Measurements from ENCODE around the gene CHIT1. TPM values are rescaled to one million over a fixed set of nuclear protein-coding genes. Genes with fewer than 3 reads are reported as not detected.
"Not testable (repeated sequence)": the region's sequence is repeated elsewhere in the genome, so short reads cannot be mapped to it uniquely, and the experiment has no call there.

Gene CHIT1
- total RNA-seq, 1 experiment from 2014 or later = not detected

DNA sequence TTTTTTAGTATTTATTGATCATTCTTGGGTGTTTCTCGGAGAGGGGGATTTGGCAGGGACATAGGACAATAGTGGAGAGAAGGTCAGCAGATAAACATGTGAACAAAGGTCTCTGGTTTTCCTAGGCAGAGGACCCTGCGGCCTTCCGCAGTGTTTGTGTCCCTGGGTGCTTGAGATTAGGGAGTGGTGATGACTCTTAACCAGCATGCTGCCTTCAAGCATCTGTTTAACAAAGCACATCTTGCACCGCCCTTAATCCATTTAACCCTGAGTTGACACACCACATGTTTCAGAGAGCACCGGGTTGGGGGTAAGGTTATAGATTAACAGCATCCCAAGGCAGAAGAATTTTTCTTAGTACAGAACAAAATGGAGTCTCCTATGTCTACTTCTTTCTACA, 36.7 kb upstream of the CHIT1 start:
- not testable (repeated sequence) for DNase-seq (ENCODE audit: low read depth)

- no peak for DNase-seq (ENCODE audit: low read depth)
Measured at GRCh38 chr1:203265541-203265940, 36.1 kb upstream of the CHIT1 start.

DNA sequence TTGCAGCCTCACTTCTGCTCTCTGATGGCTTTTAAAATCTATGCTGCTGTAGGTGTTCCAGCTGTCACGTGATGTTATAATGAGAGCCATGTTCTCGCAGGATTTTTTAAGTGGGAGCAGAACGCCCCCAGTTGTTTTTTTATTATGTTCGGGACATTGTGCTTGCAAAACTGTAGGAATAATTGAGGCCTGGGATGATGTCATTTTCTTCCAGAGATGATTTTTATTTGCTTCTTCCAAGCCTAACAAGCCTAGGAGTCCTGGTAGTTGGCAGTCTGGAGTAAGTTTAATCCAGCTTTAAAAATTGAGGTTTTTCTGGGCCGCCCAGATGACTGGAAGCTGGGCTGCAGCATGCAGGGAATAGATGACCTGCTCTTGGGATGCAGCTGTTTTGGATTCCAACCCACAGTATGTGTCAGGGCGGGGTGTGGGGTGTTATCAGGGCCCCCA, 34.6 kb upstream of the CHIT1 start:
- no peak for DNase-seq (ENCODE audit: low read depth)

- DNase-seq (ENCODE audit: low read depth) = no peak
Measured at GRCh38 chr1:203263496-203263895, 34.0 kb upstream of the CHIT1 start.

- not testable (repeated sequence) for DNase-seq (ENCODE audit: low read depth)
Measured at GRCh38 chr1:203256636-203257035, 27.2 kb upstream of the CHIT1 start.

DNA sequence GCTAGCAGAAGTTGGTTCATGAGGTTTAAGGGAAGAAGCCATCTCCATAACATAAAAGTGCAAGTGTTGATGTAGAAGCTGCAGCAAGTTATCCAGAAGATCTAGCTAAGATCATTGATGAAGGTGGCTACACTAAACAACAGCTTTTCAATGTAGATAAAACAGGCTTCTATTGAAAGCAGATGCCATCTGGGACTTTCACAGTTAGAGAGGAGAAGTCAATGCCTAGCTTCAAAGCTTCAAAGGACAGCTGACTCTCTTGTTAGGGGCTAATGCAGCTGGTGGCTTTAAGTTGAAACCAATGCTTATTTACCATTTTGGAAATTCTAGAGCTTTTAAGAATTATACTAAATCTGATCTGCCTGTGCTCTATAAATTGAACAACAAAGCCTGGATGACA, 25.3 kb upstream of the CHIT1 start:
- DNase-seq (ENCODE audit: low read depth) = not testable (repeated sequence)

- DNase-seq (ENCODE audit: low read depth) = no peak
Measured at GRCh38 chr1:203252678-203253077, 23.2 kb upstream of the CHIT1 start.

- no peak for DNase-seq (ENCODE audit: low read depth)
Measured at GRCh38 chr1:203251466-203251865, 22.0 kb upstream of the CHIT1 start.

- no peak for DNase-seq (ENCODE audit: low read depth)
Measured at GRCh38 chr1:203250911-203251310, 21.4 kb upstream of the CHIT1 start.

DNA sequence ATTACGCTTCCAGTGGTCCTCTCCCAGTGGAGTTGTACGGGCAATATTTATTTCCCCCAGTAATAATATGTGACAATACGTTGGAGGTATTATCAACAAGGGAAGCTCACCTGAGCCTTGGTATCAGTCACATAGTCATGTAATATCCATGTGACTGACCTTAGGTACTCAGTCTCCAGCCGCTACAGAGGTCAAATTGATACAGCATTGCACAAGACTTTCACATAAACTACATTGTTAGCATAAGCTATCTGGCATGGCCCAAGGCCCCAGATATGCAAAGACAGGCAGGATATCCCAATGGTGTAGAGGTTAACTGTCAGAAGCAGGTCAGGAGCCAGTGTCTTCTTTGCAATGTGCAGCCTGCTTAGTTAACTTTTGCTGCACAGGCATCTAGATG, 15.3 kb upstream of the CHIT1 start:
- DNase-seq (ENCODE audit: low read depth) = no peak

DNA sequence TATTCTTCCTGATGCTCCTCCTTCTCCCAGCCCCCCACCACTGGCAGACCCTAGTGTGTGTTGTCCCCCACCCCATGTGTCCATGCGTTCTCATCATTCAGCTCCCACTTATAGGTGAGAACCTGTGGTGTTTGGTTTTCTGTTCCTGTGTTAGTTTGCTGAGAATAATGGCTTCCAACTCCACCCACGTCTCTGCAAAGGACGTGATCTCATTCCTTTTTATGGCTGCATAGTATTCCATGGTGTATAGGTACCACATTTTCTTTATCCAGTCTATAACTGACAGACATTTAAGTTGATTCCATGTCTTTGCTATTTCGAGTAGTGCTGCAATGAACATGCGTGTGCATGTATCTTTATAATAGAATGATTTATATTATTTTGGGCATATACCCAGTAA, 12.2 kb upstream of the CHIT1 start:
- DNase-seq (ENCODE audit: low read depth) = not testable (repeated sequence)

GRCh38 chr1:203239526-203240305, 10.2 kb upstream of the CHIT1 start:
- no peak for DNase-seq (ENCODE audit: low read depth)

GRCh38 chr1:203239081-203239480, 9.6 kb upstream of the CHIT1 start:
- DNase-seq (ENCODE audit: low read depth) = no peak

- no peak for DNase-seq (ENCODE audit: low read depth)
Measured at GRCh38 chr1:203238535-203238934, 9.1 kb upstream of the CHIT1 start.

- DNase-seq (ENCODE audit: low read depth) = not testable (repeated sequence)
Measured at GRCh38 chr1:203234901-203235300, 5.4 kb upstream of the CHIT1 start.

DNA sequence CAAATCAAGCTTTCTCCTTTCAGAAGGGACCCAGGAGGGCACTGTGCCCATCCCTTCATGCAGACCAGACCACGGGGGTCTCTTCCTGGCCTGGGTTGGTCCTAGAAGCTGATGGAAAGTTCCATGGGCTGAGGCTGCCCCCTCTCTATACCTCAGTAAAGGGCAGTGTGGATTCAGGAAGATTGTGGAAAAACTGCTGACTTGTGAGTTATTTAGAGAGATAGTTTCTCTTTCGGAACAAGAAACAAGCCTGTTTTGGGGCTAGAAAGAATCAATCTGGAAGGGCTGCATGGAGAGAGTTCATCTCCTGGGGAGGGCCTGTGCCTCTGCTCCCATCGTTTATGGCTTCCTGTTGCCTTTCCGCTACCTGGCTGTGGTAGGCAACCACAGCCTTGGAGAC, 803 bp downstream of the CHIT1 start:
- no peak for DNase-seq (ENCODE audit: low read depth)

DNA sequence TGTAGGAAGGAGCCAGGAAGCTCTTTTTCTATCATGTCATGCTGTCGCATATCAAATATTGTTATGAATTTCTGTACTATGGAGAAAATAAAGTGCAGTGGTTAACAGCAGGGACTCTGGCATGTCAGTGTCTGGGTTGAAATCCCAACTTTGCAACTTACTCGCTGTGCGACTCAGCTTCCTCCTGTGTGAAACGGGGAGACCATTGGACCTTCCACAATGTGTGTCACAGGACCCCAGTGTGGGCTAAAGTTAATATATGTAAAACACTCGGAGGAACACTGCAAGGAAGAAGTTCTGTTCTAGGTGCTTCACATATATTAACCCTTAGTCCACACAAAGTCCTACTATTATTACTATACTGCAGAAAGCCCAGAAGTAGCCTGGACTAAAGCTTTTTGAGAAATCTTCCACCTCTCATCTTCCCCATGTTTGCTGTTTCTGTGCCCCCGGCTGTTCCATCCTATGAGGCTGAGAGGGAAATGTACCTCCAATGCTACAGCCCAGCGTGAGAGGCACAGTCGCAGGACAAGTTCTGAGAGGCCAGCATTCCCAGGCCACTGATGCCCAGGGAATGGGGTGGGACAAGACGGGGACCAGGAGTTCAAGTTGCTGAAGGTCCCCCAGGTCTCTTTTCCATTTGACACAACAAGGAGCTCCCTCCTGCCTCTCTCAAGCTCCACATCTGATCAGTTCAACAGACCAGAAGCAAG, 1.9 kb downstream of the CHIT1 start:
- DNase-seq (ENCODE audit: low read depth) = no peak

DNA sequence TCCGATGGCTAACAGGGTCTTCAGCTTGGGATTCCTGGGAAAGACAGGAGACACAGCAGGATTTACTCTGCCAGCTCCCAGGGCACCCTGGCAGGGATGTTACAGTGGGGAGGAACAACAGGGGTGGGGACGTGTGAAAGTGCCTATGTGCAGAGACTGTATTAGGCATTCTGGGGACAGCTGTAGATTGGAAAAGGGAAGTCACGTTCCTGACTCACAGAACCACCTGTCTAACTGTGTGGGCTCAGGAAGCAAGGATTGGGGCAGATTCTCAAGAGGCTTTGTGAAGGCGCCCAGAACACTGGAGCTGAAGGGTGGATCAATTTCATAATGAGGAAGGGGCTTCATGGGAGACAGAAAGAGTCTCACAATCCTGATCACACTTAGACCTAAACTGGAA, 4.4 kb downstream of the CHIT1 start:
- no peak for DNase-seq (ENCODE audit: low read depth)

DNA sequence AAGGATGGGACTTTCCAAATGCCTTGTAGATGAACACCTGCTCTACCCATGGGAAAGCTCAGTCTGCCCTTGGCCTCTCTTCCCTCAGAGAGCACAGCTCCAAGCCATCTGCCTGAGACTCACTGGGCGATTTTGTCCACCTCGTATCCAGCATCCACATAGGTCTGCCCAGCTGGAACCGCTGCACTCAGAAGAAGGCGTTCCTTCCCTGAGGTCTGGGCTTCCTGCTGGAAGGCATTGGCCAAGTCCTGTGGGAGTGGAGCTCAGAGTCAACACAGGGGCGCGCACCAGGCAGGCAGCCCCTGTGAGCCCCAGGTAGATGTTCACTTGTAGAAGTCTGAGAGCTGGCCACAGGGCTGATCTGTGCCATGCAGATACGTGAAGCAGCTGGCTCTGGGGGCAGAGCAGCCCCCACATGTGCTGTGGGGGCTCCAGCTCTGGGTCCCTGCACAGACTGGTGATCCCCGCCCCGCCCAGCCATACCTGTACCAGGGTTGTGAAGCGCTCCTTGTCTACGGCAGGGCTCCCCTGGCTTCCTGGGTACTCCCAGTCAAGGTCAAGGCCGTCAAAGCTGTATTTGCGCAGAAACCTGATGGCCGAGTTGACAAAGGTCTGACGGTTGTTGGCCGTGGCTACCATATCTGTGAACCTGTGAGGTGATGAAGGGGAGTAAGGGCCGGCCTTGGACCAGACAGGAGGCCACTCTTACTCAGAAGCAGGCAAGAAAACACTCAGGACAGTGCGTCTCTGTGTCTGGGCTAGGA, 6.3 kb downstream of the CHIT1 start:
- no peak for DNase-seq (ENCODE audit: low read depth)

DNA sequence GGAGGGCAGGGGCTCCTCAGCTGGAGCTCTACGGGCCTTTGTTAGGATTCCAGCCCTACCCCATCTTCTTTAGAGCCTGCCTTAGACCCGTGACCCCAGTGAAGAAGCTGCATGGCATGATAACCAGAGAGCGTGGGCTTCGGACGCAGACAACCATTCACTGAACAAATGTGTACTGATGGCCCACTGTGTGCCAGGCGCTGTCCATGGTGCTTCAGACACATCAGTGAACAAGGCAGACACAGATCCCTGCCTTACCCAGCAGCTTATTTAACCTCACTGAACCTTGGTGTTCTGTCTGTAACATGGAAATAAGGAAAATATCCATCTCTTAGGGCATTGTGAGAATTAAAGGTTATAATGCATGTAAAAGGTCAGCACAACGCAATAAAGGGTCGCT, 9.5 kb downstream of the CHIT1 start:
- DNase-seq (ENCODE audit: low read depth) = no peak

DNA sequence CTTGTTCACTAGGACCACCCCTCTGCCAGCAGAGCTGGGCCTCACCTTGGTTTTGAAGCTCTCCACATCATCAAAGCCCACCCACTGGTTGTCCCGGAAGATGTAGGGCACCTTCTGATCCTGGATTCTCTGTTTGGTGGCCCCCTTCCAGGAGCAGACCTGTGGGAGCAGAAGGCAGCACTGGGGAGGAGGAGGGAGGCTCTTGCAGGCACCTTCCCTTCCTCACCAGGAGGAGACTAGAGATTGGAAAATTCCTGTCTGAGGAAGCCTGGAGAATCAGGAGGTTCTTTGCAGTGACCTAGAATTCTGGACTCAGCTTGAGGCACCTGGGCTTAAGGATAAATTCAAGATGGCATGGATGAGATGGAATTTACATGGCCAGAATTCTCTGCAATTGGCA, 10.3 kb downstream of the CHIT1 start:
- no peak for DNase-seq (ENCODE audit: low read depth)

DNA sequence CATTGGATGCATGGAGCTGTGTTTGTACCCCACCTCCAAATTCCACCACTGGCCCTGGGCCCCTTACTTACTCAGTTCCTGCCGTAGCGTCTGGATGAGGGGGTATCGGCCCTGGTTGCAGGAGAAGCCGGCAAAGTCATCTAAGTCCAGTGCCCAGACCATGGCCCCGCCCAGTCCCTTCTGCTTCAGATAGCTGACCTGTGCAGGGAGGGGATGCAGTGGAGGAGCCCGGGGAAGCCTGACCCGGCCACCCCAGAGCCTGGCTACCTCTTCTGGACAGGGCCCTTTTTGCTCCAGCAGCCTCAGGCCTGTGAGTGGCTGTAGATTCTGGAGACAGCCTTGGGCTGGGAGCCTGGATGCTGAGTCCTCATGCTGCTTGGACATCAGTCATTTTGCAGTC, 11.8 kb downstream of the CHIT1 start:
- DNase-seq (ENCODE audit: low read depth) = no peak

Measured in M059J (cell line).